HG02759 (cell line): Measurements from ENCODE around the gene CLASP1.

ENCODE experiments used
- ATAC-seq: cut with Tn5 transposase; IDR thresholded peaks from one replicate; pipeline ENCODE4 v1.9.1; 2021; ENCODE audit warnings: mild to moderate bottlenecking, moderate library complexity; ENCODE audit not compliant: unreplicated experiment

Gene CLASP1

DNA sequence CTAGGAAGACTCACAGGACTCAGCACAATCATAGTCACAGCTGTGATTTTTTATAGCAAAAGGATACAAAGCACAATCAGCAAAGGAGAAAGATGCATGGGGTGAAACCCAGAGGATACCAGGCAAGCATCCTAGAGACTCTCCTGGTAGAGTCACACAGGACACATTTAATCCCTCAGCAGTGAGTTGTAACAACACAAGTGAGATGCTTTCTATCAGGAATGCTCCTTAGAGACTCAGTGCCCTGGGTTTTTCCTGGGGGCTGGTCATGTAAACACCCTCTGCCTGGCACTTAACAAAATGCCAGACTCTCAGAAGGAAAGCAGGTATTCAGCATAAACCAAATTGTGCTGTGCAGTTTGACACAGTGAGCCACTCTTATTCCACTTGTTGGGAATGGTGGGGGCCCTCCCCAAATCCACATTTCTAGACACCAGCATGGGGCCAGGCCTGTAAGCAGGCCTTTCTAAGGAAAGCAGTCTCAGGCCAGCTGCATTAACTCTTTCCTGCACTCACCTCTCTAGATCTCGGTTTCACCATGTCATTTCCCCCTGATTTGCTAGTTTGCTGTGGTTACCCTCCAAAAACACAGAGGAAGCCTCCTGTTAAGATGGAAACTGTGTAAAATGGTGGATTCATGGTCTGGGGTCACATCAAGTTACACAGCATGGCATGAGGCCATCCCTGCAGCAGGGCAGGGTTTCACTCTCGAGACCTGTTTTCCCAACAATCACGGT, 135.5 kb downstream of the CLASP1 start:
- ATAC-seq = no peak

DNA sequence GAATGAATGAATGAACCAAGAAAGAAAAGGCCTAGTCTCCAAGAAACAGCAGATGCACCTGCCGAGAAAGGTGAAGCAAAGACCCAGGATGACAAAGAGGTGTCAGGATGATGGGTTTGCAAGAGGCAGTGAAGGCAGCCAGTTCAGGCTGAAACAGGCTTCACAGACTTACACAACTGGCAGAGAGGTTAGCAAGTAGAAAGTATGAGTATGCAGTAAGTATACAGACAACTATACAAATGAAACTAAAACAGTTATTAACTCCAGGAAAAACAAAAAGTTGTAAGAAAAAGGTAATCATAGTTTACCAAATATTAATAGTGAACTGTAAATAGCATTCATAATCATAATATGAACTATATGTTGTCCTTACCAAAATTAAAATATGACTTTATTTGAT, 138.4 kb downstream of the CLASP1 start:
- ATAC-seq = no peak

DNA sequence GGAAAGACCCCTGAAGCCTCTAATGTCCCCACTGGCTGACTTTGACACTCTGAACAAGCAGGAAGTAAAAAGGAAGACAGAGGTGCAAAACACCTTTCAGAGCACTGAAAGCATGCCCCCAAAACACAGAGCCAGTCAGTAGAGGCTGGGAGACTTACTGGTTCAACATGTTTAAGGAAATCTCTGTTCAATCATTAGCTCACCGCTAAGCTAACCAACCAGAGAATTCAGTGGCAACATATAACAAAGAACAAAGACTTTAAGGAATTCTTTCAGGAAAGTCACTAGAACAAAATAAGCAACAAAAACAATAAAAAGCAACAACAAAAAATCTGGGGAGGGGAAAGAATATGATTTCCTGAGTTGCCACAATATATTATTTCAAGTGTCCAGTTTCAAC, 142.6 kb downstream of the CLASP1 start:
- ATAC-seq = no peak

DNA sequence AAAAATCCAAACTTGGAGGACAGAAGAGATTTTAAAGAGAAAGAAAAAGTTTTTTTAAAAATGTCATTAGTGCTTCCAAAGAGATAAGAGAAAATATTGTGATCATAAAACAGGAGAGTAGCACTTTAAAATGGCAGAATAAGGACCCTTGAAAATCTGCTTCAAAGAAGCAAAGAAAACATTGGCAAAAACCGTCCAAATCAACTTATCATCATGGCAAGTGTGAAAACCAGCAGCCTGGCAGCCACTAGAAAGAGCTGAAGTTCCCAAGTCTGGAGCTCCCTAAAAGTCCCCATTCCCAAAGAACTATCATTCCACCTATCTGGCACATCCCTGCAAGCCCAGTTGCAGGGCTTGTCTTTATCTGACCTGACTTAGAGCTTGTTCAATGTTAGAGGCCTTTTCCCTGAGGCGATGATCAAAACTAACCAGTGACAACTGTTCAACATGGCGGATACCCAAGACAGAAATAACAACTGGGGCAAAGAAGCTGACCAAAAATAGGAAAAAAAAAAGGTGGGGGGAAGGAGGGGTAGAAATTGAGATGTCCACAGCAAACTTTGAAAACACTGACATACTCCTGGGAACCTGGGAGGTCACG, 143.2 kb downstream of the CLASP1 start:
- ATAC-seq = no peak

DNA sequence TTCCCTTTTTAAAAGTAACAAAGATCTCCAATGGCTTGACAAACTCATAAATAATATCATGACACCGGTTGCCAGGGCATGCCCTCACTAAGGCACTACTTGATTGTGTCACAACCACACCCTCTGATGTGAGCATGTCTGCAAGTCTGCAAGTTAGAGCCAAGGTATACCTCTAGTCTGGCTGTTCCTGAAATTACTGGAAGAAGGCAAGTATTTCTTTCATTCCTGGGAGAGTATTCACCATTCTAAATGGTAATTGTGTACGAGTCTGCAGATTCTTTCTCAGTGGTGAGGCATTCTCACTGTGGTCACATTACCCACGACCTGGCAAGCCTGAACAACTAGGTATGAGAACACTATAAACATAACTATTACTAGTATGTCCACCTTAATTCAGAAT, 144.3 kb downstream of the CLASP1 start:
- ATAC-seq = no peak

DNA sequence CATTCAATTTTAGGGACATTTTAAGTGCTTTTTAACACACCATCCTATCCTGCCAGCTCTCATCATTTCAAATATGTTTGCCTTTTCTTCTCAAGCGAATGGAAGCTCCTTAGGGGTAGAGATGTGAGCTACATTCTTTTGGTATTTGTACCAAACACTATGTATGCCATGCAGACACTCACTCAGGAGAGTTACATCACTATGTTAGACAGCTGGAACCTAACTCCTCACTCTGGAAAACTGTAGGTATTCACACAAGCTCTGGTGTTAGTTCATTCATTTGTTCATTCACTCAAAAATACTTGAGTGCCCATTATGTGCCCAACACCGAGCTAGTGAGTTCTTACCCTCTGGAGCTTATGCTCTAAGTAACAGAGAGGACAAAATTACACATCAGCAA, 144.9 kb downstream of the CLASP1 start:
- ATAC-seq = no peak

DNA sequence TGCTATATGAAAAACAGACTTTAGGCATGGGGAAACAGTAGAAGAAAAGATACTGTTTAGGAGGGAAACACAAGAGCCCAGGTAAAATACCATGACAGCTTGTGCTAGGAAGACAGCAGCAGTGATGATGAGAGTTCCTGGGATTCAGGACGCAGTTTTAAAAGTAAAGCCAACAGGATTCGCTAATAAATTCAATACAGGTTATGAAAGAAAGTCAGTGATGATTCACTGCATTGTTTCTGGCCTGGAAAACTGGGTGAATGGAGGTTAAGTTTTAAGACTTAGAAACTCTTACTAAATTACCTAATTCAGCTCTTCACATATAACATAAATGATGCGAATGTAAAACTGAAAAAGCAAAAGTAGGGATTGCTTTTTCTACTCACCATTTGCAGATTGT, 146.5 kb downstream of the CLASP1 start:
- ATAC-seq = no peak

DNA sequence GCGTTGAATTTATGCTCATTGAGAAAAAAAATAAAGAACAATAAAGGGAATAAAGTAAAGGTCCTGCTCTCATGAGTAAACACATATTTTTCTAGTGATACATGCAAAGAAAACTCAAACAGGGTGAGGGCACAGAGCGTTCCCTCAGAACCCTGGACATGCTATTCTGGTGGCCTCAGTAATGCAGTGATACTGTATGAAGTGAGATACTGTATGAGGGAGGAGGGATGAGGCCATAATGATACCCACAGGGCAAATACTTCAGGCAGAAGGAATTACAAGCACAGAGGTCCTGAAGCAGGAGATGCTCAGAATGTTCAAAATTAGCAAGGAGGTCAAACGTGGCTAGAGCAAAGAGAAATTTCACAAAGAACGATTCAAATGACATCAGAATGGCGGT, 147.0 kb downstream of the CLASP1 start:
- no peak for ATAC-seq

DNA sequence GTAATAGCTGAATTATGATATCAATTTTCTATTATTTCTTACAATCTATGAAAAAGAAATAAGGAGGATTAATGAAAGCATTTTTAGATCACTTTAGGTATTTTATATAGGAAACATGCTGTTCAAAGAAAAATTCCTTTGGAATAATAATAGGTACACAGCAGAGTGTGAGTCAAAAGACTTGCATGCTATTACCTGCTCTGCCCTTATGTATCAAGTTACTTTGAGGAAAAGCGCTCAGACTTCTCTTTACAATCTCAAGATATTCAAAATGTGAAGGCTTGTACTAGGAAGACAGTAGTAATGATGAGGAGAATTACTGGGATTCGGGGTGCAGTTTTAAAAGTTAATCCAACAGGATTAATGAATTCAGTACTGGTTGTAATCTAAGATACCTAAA, 147.7 kb downstream of the CLASP1 start:
- no peak for ATAC-seq

DNA sequence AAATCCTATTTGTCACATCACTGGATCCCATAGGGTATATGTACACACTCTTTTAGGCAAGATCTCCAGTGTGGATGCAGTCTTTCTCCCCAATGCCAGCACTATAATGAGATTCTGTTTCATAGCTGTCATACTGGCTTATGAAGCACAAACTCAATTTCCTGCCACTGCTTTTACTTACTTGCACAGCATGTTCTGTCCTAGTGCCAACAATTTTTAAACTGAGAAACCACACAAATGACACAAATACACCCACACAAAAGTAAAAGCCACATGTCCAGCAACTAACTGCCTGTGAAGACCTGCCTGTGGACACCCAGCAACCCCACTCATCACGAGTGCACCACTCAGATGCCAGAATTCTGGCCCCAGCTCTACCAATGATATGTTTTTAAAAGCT, 148.2 kb downstream of the CLASP1 start:
- no peak for ATAC-seq

DNA sequence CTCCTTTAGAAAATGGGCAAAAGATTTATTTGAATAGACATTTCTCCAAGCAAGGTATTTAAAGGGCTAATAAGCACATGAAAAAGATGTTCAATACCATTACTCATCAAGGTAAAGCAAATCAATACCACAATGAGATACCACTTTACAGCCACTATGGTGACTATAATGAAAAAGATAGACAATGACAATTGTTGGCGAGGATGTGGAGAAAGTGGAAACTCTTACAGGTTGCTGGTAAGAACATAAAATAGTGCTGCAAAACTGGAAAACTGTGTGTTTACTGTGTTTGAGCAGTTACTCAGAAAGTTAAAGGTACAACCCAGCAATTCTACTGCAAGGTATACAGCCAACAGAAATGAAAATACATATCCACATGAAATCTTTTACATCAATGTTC, 150.5 kb downstream of the CLASP1 start:
- ATAC-seq = no peak

DNA sequence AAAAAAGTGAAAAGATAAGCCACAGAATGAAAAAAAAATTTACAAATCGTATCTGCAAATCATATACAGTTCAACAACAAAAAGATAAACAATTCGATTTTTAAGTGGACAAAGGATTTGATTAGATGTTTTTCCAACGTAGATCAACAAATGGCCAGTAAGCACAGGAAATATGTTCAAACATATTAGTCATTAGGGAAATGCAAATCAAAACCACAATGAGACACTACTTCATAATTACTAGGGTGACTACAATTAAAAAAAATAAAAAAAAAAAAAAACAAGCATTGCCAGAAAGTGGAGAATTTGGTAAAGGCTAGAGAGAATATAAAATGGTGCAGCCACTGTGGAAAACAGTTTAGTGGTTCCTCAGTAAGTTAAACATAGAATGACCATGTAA, 156.9 kb downstream of the CLASP1 start:
- no peak for ATAC-seq

DNA sequence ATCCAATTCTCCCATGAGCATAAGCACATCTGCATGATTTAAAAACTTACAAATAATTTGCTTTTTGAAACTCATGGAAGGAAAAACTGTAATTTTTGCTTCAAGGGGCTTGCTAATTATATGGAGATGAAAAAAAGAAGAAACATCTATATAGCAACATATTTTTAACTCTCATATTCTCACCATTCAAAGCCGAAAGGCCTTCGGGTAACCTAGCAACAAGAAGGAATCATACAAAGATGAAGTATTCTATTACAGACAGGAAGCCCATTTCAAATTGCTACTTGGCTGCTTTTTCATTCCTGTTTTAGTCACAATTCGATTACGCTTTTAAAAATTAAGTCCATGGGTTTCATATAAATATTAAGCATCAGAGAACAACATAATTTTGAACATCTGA, 157.7 kb downstream of the CLASP1 start:
- no peak for ATAC-seq

DNA sequence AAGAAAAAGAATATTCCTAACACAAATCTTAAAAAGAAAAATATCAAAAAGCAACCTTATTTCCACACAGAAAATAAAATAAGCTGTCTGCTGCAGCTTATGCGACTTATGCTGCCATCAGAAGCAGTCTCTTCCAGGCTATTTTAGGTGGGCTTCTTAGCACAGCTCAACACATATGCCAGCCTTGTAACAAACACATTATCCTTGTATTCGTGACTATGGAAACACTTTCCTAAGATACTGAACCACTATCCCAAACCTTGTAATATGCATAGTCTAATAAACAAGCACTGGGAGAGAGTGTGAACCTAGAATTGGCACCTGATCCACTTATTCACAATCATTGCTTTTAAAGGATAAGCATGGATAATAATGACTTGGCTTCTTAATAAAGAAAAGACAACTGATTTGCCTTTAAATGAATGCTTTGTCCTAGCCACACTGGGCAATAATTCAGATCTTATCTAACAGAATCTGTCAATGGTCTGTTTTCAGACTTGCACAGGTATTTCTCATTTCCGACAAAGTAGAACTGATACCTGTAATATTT, 158.6 kb downstream of the CLASP1 start:
- no peak for ATAC-seq

DNA sequence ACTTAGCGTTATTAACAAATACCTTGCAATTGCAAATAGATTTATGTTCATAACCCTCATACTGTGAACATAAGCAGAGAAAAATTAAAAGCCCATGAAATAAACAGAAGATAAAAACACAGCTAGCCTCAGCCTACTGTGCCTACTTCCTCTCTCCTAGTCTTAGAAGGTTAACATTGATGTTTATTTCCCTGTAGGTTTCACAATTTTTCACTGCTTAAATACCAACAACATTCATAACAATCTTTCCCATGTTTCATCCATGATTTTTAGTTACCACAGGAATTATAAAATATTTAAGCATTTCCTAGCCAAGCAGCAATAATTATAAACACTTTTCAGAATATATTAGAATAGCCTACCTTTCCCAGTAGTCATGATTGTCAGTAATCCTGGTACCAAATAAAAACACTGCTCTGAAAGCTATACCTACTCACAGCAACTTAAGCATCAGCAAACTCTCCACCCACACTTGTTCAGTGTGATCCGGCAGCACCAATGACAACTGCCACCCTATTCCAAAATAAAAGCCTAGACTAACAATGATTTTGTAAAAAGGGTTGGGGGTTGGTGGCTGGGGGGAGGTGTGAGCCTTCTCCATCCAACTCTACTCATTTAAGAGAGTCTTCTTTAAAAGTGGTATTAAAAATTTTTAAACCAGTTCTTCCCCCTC, 159.2 kb downstream of the CLASP1 start:
- no peak for ATAC-seq

DNA sequence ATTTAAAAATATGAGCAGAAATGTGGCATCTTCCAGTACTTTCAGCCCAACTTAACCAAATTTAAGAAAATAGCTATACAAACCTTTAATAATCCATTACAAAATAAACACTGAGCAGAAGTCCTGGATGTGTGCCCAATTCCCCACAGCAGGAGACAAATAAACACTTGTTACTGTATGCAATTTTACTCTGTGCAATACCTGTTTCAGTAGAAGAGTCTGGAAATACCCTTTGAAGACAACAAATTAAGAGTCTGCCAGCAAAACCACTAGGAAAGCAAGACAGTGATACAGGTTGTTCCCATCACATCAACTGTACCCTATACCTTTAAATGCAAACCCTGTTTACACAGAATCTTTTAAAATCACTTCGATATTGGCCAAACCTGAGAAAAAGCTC, 160.0 kb downstream of the CLASP1 start:
- peak; percentile 59 for ATAC-seq

DNA sequence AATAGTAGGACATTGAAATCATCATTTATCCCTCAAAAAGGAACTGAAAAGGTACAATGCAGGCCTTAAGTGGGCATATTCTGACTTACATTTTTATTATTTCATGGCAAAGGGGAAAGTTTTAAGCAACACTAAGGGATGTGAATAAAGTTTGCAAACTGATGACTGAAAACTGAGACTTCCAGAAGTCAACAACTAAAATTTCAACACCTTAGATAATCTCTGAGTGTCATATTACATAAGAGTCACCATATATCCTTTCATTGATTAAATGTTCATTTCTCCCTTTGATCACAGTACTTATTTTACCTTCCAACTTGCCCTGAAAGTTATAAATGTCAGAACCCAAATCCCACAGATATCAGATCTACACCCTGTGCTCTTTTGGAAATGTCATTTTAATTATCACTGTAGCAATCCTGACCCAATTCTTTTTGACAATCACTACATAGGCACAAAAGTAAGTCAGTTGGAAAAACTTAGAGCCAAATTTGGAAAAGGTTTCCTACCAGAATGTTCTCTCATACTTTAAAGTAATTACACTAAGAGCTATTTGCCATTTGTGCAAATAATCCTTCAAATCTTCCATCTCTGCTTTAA, 163.0 kb downstream of the CLASP1 start:
- ATAC-seq = no peak

DNA sequence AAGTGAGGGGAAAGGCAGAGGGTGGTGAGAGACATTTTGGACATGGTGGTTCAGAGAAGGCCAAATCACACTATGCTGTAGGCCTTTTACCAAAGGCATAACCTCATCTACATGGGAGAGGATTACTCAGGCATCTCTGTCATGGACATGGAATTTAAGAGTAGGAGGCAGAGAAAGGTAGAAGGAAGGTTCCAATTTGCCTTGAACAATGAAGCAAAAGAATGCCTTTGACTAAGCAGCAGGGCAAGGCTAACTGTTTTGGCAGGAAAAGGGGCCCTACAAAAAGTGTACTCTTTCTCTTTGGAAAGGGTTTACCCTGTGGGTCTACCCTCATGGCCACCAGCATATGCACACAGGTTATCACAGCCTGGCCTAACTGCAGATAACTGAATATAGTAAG, 164.2 kb downstream of the CLASP1 start:
- no peak for ATAC-seq

DNA sequence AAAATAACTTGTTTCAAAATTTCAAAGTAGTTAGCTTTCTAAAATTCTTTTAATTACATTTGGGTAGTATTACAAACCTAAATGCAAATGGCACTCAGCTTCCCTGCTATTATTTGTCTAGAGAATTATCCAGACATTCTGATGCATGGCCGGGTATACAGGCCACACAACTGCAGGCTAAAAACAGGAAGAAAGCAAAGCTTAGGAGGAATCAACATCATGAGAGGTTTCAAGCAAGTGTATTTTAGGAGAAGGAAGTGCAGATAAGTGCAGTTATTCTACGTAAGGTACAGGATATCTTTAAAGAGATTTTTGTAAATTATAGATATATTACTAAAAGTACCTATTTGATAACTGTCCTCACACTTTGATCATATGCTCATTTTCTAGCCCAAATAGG, 165.4 kb downstream of the CLASP1 start:
- no peak for ATAC-seq

DNA sequence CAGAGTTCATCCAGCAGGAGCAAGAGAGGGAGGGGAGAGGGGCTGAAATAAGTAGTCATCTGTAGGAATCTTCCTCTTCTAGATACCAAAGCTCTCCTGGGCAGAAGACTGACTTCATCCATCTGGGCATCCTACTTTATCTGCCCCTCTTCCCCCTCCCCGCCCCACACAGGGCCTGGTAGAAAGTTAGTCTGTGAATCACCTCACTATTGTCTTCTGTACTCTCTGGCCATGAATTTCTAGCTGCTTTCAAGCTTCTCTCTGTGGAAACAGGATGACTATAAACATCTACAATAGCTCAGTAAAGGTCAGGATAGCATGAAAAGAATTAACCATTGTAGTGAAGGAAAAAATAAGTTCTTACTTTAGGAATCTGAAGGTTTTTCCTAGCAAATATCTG, 166.2 kb downstream of the CLASP1 start:
- ATAC-seq = no peak

DNA sequence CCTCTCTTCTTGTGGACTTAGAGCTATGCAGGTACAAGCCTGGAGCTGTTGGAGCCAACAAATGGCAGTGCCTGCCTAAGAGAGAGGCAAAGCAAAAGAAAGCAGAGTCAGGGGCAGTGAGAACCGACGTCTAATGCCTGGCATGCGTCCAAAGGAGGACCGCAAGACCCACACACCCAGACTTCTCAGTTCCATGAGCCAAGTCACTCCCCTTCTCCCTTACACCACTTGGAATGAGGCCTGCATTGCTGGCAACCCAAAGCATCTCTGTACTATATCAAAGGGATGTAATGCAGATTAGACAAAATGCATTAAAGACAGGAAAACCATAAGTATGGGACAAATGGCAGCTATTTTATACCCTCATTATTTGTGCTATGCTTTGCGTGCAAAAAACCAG, 168.4 kb downstream of the CLASP1 start:
- ATAC-seq = no peak
